ENCODE data around the gene STOML1. TPM values are rescaled to one million over a fixed set of nuclear protein-coding genes. Genes with fewer than 3 reads are reported as not detected.

The STOML1 gene
- total and polyA plus RNA-seq, 2 experiments from 2014 or later = 2.3 to 2.4 TPM

- no peak for DNase-seq (ENCODE audit: low spot score)
- Histone ChIP-seq H3K36me3 (ENCODE audit: insufficient read depth) (no peaks in the 10 kb centered on the region), H3K27ac (ENCODE audit: low read depth) (no peak overlapping the region), H3K27me3 (ENCODE audit: insufficient read depth) (no peaks in the 10 kb centered on the region), H2AFZ (no peak overlapping the region), H3K9me2 (ENCODE audit: insufficient read depth) (no peaks in the 10 kb centered on the region), H3K79me2 (replicated peaks; ENCODE audit: insufficient read depth) (no peaks in the 10 kb centered on the region), H4K20me1 (replicated peaks; ENCODE audit: insufficient read depth) (no peaks in the 10 kb centered on the region), H3K4me2 (no peak overlapping the region), H3K4me3 (no peak overlapping the region), H3F3A (replicated peaks; ENCODE audit: low read depth) (no peaks in the 10 kb centered on the region), H3K4me1 (ENCODE audit: insufficient read depth) (no peaks in the 10 kb centered on the region)
- H3K4me3 Mint-ChIP-seq = no peak overlapping the region
- no peaks in the 10 kb centered on the region for H3K36me3 Mint-ChIP-seq (ENCODE audit: low read depth)
- TF ChIP-seq, protein P1, sequence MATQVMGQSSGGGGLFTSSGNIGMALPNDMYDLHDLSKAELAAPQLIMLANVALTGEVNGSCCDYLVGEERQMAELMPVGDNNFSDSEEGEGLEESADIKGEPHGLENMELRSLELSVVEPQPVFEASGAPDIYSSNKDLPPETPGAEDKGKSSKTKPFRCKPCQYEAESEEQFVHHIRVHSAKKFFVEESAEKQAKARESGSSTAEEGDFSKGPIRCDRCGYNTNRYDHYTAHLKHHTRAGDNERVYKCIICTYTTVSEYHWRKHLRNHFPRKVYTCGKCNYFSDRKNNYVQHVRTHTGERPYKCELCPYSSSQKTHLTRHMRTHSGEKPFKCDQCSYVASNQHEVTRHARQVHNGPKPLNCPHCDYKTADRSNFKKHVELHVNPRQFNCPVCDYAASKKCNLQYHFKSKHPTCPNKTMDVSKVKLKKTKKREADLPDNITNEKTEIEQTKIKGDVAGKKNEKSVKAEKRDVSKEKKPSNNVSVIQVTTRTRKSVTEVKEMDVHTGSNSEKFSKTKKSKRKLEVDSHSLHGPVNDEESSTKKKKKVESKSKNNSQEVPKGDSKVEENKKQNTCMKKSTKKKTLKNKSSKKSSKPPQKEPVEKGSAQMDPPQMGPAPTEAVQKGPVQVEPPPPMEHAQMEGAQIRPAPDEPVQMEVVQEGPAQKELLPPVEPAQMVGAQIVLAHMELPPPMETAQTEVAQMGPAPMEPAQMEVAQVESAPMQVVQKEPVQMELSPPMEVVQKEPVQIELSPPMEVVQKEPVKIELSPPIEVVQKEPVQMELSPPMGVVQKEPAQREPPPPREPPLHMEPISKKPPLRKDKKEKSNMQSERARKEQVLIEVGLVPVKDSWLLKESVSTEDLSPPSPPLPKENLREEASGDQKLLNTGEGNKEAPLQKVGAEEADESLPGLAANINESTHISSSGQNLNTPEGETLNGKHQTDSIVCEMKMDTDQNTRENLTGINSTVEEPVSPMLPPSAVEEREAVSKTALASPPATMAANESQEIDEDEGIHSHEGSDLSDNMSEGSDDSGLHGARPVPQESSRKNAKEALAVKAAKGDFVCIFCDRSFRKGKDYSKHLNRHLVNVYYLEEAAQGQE (IDR thresholded peaks at IDR 0.05; ENCODE audit: unreplicated experiment) = no peak
- TF ChIP-seq, protein P2, sequence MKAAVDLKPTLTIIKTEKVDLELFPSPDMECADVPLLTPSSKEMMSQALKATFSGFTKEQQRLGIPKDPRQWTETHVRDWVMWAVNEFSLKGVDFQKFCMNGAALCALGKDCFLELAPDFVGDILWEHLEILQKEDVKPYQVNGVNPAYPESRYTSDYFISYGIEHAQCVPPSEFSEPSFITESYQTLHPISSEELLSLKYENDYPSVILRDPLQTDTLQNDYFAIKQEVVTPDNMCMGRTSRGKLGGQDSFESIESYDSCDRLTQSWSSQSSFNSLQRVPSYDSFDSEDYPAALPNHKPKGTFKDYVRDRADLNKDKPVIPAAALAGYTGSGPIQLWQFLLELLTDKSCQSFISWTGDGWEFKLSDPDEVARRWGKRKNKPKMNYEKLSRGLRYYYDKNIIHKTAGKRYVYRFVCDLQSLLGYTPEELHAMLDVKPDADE (IDR thresholded peaks at IDR 0.05) = no peak
- no peak for TF ChIP-seq CREB1 (CRISPR knock-in tag; IDR thresholded peaks at IDR 0.05; ENCODE audit: low read depth)
- TF ChIP-seq POLR2AphosphoS5 (IDR thresholded peaks at IDR 0.05; ENCODE audit: low read depth) = no peak
- no peak for TF ChIP-seq EZH2 (IDR thresholded peaks at IDR 0.05; ENCODE audit: low read depth, unreplicated experiment)
- TF ChIP-seq ZNF331 (CRISPR knock-in tag; IDR thresholded peaks at IDR 0.05; ENCODE audit: low read depth) = no peak
- no peak for TF ChIP-seq CTCF (conservative IDR thresholded peaks at IDR 0.05; ENCODE audit: low read depth in 2 of 2)
- TF ChIP-seq STAT1 (IDR thresholded peaks at IDR 0.05; ENCODE audit: unreplicated experiment) = no peak
- TF ChIP-seq NANOG (IDR thresholded peaks at IDR 0.05; ENCODE audit: borderline replicate concordance) = no peak
- TF ChIP-seq EZH2phosphoT487 (IDR thresholded peaks at IDR 0.05; ENCODE audit: unreplicated experiment) = no peak
- TF ChIP-seq JUNB (IDR thresholded peaks at IDR 0.05; ENCODE audit: unreplicated experiment) = no peak
- no peak for TF ChIP-seq ZNF114 (CRISPR knock-in tag; IDR thresholded peaks at IDR 0.05)
- no peak for TF ChIP-seq ZNF462 (CRISPR knock-in tag; IDR thresholded peaks at IDR 0.05)
- H3K9me3 Mint-ChIP-seq = no peaks in the 10 kb centered on the region
- peaks cover 1% of the 10 kb centered on the region; the same call in 2 of the 3 replicates for H3K4me1 Mint-ChIP-seq
- H3K27me3 Mint-ChIP-seq (ENCODE audit: insufficient read depth, low read depth, poor library complexity) = peaks cover 5% of the 10 kb centered on the region
- H3K27ac Mint-ChIP-seq = no peak overlapping the region
- ATAC-seq = no peak
Measured at GRCh38 chr15:73959012-73959581, 33.0 kb downstream of the STOML1 start.
